Activated naive CD4-positive, alpha-beta T cell treated with anti-CD3 and anti-CD28 coated beads, Interleukin-2, amount 50 U/mL, for 24 hours (primary cell): ENCODE results near the gene SZT2.
"Not testable (repeated sequence)": the region's sequence is repeated elsewhere in the genome, so short reads cannot be mapped to it uniquely, and the experiment has no call there.

ENCODE experiments used
- H3K27ac Mint-ChIP-seq: one replicate; pipeline ENCODE4 v1.8.0; 2021; ENCODE audit warnings: mild to moderate bottlenecking, mixed read lengths
- H3K27me3 Mint-ChIP-seq: one replicate; pipeline ENCODE4 v1.8.0; 2021; ENCODE audit warnings: mixed read lengths
- H3K36me3 Mint-ChIP-seq: one replicate; pipeline ENCODE4 v1.8.0; 2021; ENCODE audit warnings: mixed read lengths
- H3K4me1 Mint-ChIP-seq: one replicate; pipeline ENCODE4 v1.8.0; 2021; ENCODE audit warnings: mixed read lengths
- H3K4me3 Mint-ChIP-seq: one replicate; pipeline ENCODE4 v1.8.0; 2021; ENCODE audit warnings: mild to moderate bottlenecking, mixed read lengths
- H3K9me3 Mint-ChIP-seq: one replicate; pipeline ENCODE4 v1.8.0; 2021; ENCODE audit warnings: mixed read lengths

SZT2 gene

DNA sequence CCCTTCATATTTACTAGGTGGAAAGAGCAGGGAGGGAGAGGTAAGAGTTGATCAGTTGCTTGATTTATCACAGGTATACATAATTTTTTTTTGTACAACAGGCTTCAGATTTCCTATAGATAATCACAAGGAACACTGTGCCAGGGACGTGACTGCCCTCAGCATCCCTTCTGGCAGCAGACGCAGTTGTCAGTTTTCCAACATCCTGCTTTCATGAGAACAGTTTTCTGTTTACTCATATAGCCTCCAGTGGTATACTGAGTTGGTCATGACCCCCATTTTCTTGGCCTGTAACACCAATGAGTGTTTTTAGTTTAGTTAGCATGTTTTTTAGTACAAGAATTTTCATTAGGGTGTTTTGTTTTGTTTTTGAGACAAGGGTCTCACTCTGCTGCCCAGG is 103.1 kb downstream of the SZT2 start:
- H3K27ac Mint-ChIP-seq, result no peak overlapping the region
- peaks cover 5% of the 10 kb centered on the region for H3K36me3 Mint-ChIP-seq
- H3K9me3 Mint-ChIP-seq, result peaks cover 16% of the 10 kb centered on the region
- H3K27me3 Mint-ChIP-seq, result peaks cover 5% of the 10 kb centered on the region
- H3K4me3 Mint-ChIP-seq, result no peak overlapping the region
- no peaks in the 10 kb centered on the region for H3K4me1 Mint-ChIP-seq

DNA sequence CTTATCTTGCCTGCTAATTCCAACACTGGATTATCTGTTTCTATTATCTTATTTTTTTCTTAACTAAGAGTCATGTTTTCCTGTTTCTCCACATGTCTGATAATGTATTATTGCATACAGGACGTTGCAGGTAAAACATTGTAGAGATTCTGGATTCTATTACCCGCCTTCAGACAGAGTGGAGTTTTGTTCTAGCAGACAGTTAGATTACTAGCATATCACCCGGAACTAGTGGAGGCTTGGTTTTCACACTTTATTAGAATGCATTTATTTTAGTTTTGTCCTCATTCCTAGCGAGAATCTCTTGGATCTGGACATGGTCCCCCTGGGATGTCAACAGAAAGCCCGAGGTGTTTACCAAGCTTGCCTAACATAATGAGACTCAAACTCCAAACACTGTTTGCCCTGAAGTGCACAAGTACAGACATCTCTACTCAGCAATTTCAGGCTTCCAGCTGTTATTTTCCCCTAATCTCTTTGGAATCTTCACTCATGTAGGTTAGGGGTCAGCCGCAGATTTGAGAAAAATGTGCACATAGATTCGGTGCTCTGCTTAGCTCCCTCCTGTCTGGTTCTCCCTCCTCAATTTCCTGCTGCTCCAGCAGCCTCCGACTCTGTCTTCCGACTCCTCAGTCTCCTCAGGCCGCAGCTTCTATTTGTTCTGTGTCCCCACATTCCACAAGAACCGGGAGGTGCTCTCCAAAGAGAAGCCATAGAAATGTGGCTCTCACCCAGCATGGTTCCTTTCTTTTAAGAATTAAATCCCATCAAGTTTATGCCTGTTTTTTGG is 104.2 kb downstream of the SZT2 start:
- Mint-ChIP-seq H3K27ac (no peak overlapping the region), H3K4me3 (no peak overlapping the region), H3K4me1 (no peaks in the 10 kb centered on the region), H3K9me3 (peaks cover 16% of the 10 kb centered on the region), H3K27me3 (peaks cover 5% of the 10 kb centered on the region), H3K36me3 (peaks cover 4% of the 10 kb centered on the region)

DNA sequence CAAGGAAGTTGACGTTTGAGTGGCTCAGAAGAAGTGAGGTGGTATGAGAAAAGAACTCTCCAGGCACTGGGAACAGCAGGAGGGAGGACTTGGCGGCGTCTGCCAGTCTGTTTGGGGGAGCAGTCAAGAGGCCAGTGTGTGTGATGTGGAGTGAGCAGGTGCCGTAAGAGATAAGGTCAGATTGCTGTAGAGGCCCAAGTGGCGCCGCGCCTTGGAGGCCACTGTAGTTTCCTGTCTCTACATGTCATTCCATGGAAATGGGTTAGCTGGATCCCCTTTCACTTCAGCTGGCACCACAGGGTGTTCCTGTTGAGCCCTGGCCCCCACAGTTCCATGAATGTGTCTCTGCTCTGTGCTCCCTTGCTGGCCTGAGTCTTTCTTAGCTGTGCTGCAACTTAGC is 105.5 kb downstream of the SZT2 start:
- Mint-ChIP-seq H3K9me3 (peaks cover 4% of the 10 kb centered on the region), H3K27ac (no peak overlapping the region), H3K4me1 (no peaks in the 10 kb centered on the region), H3K36me3 (peaks cover 1% of the 10 kb centered on the region), H3K27me3 (peaks cover 5% of the 10 kb centered on the region), H3K4me3 (no peak overlapping the region)

DNA sequence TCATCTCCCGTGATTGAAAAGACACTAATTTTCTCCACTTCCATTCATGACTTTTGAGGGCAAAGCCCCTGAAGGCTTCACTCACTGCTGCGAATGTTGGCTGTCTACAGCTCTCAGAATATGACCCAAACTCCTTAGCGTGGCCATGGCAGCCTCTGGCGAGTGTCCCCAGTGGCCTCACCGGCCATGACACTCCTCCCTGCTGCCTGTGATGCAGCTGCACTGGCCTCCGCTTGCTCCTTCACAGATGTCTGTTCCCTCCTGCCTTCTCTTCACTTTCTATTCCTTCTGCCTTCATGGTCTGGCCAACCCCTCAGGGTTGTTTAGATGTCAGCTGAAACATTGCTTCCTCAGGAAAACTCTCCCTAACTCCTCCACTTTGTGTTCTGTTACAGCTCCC is 110.2 kb downstream of the SZT2 start:
- no peaks in the 10 kb centered on the region for H3K36me3 Mint-ChIP-seq

DNA sequence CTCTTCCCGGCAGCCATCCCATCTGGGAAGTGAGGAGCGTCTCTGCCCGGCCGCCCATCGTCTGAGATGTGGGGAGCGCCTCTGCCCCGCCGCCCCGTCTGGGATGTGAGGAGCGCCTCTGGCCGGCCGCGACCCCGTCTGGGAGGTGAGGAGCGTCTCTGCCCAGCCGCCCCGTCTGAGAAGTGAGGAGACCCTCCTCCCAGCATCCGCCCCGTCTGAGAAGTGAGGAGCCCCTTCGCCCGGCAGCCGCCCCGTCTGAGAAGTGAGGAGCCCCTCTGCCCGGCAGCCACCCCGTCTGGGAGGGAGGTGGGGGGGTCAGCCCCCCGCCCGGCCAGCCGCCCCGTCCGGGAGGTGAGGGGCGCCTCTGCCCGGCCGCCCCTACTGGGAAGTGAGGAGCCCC is 112.1 kb downstream of the SZT2 start:
- H3K36me3 Mint-ChIP-seq, H3K27me3 Mint-ChIP-seq, H3K9me3 Mint-ChIP-seq, H3K4me3 Mint-ChIP-seq, H3K4me1 Mint-ChIP-seq, H3K27ac Mint-ChIP-seq: not testable (repeated sequence)

More for the DNA sequence above, 110.2 kb downstream of the SZT2 start:
- Mint-ChIP-seq H3K4me3 (no peak overlapping the region), H3K9me3 (no peaks in the 10 kb centered on the region), H3K27ac (no peak overlapping the region), H3K27me3 (peaks cover 2% of the 10 kb centered on the region), H3K4me1 (no peaks in the 10 kb centered on the region)

DNA sequence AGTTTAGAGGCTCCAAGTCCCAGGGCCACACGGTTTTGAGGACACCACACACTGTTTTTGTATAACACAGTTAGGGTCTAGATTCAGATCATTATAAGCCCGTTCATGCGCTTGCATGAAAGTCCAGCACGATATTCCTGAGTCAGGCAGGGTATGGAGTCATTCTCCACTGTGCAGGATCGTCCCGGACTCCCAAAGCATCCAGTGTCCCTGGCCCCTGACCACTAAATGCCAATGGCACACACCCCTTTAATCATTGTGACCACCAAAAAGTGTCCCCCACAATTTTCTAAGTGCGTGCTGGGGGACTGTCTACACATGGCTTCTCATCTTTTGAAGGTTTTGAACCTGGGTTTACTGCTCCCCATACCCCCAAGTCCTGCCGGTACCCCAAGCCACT is 113.8 kb downstream of the SZT2 start:
- H3K27me3 Mint-ChIP-seq, result peaks cover 2% of the 10 kb centered on the region

More for the DNA sequence above, 113.8 kb downstream of the SZT2 start:
- H3K9me3 Mint-ChIP-seq, result no peaks in the 10 kb centered on the region
- H3K36me3 Mint-ChIP-seq, result no peaks in the 10 kb centered on the region
- H3K4me3 Mint-ChIP-seq, result no peak overlapping the region
- H3K27ac Mint-ChIP-seq, result no peak overlapping the region
- H3K4me1 Mint-ChIP-seq, result no peaks in the 10 kb centered on the region
